Progenitor cell of endocrine pancreas (in vitro differentiated cells): Measurements from ENCODE around the gene NSMCE1. TPM values are rescaled to one million over a fixed set of nuclear protein-coding genes. Genes with fewer than 3 reads are reported as not detected.
A peak's percentile ranks its signal among the peaks of the same experiment; 100 is the strongest.
"Not testable (repeated sequence)": the region's sequence is repeated elsewhere in the genome, so short reads cannot be mapped to it uniquely, and the experiment has no call there.

Experiments used
- DNase-seq: peaks from one replicate; pipeline ENCODE4 v3.0.0; 2021; ENCODE audit warnings: low spot score; ENCODE audit not compliant: unreplicated experiment
- H3K27ac Mint-ChIP-seq: 2 replicates; pipeline ENCODE4 v1.8.0; 2021; ENCODE audit warnings: mild to moderate bottlenecking, moderate library complexity, mixed read lengths
- H3K27me3 Mint-ChIP-seq: 2 replicates; pipeline ENCODE4 v1.8.0; 2021; ENCODE audit warnings: mixed read lengths
- H3K36me3 Mint-ChIP-seq: 2 replicates; pipeline ENCODE4 v1.8.0; 2022; ENCODE audit warnings: mixed read lengths; ENCODE audit not compliant: insufficient read depth
- H3K4me1 Mint-ChIP-seq: 2 replicates; pipeline ENCODE4 v1.8.0; 2021; ENCODE audit warnings: low read depth, mixed read lengths
- H3K4me3 Mint-ChIP-seq: 2 replicates; pipeline ENCODE4 v1.8.0; 2021; ENCODE audit warnings: low read depth, mild to moderate bottlenecking, moderate library complexity, mixed read lengths
- H3K9me3 Mint-ChIP-seq: 2 replicates; pipeline ENCODE4 v1.8.0; 2021; ENCODE audit warnings: low read depth, mixed read lengths
- total RNA-seq: library from RNA; stranded (reverse); gene quantifications from 2 replicates; pipeline ENCODE4 v1.2.1, GENCODE V29; 2021
- TF ChIP-seq, protein P1 (sequence below): fragments of 200-600 bp; sonication (generic); IDR thresholded peaks from one replicate; pipeline ENCODE4 v1.5.0; 2021; ENCODE audit warnings: antibody characterized with exemption, mild to moderate bottlenecking; ENCODE audit not compliant: unreplicated experiment

Gene NSMCE1
- total RNA-seq, 1 donor from 2014 or later = 26.2 TPM

DNA sequence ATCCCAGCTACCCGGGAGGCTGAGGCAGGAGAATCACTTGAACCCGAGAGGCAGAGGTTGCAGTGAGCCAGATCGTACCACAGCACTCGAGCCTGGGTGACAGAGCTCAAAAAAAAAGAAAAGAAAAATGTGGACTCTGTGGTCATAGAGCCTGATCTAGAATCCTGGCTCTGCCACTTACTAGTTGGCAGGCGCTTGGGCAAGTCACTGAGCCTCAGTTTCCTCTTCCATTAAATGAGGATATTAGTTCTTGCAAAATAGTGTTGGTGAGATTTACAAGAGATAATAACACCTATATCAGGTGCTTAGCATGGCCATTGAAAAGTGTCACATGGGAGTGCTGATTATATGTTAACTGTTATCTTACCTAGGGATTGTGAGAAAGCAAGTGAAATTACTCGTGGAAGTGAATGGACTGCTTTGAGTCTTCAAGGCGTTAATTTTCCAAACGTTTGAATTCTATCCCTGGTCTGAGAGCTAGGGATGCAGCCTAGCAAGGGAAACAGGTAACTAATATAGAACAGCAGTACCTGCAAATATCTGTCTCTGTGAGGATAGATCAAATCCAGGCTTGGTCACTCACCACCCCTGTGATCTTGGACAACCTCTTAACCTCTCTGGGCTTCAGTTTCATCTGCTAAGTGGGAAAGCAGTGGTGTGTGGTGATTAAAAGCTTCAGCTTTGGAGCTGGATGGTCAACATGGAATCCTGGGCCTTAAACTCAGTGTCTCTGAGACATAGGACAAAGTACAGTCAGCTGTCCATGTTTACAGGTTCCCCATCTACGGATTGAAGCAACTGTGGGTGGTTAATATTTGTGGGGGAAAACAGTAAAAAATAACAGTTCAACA is 953 bp upstream of the NSMCE1 start:
- H3K4me3 Mint-ChIP-seq = peak overlapping the region; percentile 84
- TF ChIP-seq, protein P1, sequence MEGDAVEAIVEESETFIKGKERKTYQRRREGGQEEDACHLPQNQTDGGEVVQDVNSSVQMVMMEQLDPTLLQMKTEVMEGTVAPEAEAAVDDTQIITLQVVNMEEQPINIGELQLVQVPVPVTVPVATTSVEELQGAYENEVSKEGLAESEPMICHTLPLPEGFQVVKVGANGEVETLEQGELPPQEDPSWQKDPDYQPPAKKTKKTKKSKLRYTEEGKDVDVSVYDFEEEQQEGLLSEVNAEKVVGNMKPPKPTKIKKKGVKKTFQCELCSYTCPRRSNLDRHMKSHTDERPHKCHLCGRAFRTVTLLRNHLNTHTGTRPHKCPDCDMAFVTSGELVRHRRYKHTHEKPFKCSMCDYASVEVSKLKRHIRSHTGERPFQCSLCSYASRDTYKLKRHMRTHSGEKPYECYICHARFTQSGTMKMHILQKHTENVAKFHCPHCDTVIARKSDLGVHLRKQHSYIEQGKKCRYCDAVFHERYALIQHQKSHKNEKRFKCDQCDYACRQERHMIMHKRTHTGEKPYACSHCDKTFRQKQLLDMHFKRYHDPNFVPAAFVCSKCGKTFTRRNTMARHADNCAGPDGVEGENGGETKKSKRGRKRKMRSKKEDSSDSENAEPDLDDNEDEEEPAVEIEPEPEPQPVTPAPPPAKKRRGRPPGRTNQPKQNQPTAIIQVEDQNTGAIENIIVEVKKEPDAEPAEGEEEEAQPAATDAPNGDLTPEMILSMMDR = no peak
- H3K4me1 Mint-ChIP-seq = peaks cover 5% of the 10 kb centered on the region
- no peak for DNase-seq
- H3K36me3 Mint-ChIP-seq = no peaks in the 10 kb centered on the region
- H3K27me3 Mint-ChIP-seq = no peaks in the 10 kb centered on the region
- no peaks in the 10 kb centered on the region for H3K9me3 Mint-ChIP-seq
- H3K27ac Mint-ChIP-seq = no peak overlapping the region

DNA sequence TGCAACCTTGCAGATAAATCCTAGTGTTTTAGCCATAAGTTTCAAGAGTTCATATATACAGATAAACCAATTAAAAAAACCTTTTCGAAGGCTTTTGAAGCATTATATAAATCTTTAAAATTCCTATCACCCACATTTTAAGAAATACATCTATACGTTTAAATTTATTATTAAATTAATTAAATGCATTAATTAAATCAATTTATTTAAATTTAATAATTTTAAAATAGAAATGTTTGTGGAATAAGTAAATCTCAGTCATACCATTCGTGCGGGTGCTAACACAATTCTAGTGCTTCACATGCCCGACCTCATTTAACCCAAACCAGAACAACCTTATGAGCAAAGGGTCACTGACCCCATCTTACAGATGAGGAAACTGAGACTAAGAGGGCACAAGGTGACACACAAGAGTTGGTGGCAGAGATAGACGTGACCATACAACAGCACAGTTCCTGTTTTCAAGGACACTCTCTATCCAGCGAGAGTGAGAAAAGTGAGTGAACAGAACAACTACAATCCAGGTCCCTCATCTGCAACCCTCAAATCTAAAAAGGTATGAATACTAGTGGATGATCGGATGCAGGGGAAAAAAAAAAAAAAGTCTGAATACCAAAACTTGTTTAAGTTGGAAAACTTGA is 1.4 kb downstream of the NSMCE1 start:
- H3K9me3 Mint-ChIP-seq = no peaks in the 10 kb centered on the region
- TF ChIP-seq, protein P1 = no peak
- no peaks in the 10 kb centered on the region for H3K36me3 Mint-ChIP-seq
- no peak overlapping the region for H3K27ac Mint-ChIP-seq
- no peaks in the 10 kb centered on the region for H3K27me3 Mint-ChIP-seq
- no peak for DNase-seq
- H3K4me1 Mint-ChIP-seq = peaks cover 10% of the 10 kb centered on the region
- peak overlapping the region; percentile 35 for H3K4me3 Mint-ChIP-seq

DNA sequence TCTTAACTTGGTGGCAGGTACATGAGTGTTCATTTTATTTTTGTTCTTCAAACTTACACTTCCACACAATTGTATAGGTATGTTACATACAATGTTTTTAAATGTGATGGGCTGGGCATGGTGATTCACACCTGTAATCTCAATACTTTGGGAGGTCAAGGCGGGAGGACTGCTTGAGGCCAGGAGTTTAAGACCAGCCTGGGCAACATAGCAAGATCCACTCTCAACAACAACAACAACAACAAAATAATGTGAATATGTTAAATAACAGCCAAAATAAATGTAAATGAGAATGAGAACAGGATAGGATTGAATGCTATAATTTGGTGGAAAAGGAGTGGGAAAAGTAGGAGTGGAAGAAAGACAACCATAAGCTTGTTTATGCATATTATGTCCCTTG is 2.6 kb downstream of the NSMCE1 start:
- no peaks in the 10 kb centered on the region for H3K9me3 Mint-ChIP-seq
- no peak overlapping the region for H3K27ac Mint-ChIP-seq
- no peaks in the 10 kb centered on the region for H3K36me3 Mint-ChIP-seq
- TF ChIP-seq, protein P1 = no peak
- no peak overlapping the region for H3K4me3 Mint-ChIP-seq
- H3K4me1 Mint-ChIP-seq = peaks cover 15% of the 10 kb centered on the region
- no peaks in the 10 kb centered on the region for H3K27me3 Mint-ChIP-seq
- DNase-seq = no peak

DNA sequence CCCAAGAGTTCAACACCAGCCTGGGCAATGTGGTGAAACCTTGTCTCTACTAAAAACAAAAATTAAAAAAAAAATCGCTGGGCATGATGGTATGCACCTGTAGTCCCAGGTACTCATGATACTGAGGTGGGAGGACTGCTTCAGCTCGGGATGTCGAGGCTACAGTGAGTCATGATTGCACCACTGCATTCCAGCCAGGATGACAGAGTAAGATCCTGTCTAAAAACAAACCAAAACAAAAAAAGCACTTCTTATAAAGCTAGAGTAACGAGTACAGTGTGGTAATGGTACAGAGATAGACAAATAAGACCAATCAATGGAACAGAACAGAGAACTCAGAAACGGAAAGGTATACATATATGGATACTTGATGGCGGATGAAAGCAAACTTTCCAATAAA is 4.4 kb downstream of the NSMCE1 start:
- Mint-ChIP-seq H3K27me3 (no peaks in the 10 kb centered on the region), H3K9me3 (no peaks in the 10 kb centered on the region), H3K4me1 (peaks cover 16% of the 10 kb centered on the region), H3K36me3 (no peaks in the 10 kb centered on the region), H3K4me3 (no peak overlapping the region), H3K27ac (no peak overlapping the region)
- no peak for DNase-seq
- TF ChIP-seq, protein P1 = no peak

DNA sequence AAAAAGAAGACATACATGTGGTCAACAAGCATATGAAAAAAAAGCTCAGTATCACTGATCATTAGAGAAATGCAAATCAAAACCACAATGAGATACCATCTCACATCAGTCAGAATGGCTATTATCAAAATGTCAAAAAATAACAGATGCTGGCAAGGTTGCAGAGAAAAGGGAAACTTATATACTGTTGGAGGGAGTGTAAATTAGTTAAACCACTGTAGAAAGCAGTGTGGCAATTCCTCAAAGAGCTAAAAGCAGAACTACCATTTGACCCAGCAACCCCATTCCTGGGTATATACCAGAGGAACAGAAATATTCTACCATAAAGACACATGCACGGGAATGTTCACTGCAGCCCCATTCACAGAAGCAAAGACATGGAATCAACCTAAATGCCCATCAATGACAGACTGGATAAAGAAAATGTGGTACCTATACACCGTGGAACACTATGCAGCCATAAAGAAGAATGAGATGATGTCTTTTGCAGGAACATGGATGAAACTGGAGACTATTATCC is 5.6 kb downstream of the NSMCE1 start:
- not testable (repeated sequence) for H3K9me3 Mint-ChIP-seq, H3K36me3 Mint-ChIP-seq, H3K27me3 Mint-ChIP-seq, H3K4me3 Mint-ChIP-seq, H3K27ac Mint-ChIP-seq, DNase-seq
- H3K4me1 Mint-ChIP-seq = peaks cover 17% of the 10 kb centered on the region
